Calu3 (cell line): ENCODE data around the gene SPAAR. TPM values are rescaled to one million over a fixed set of nuclear protein-coding genes. Genes with fewer than 3 reads are reported as not detected.
A peak's percentile ranks its signal among the peaks of the same experiment; 100 is the strongest.

Source experiments
- Bru-seq: library from RNA; stranded (reverse); fragments of 400-500 nt; gene quantifications from one replicate; lab custom pipeline; 2021; lab: Mats Ljungman, UMichigan
- BruChase-seq, 2 experiments: library from RNA; stranded (reverse); fragments of 400-500 nt; gene quantifications; one replicate each; lab custom pipeline; 2021; lab: Mats Ljungman, UMichigan
- BruUV-seq: library from RNA; stranded (reverse); fragments of 400-500 nt; replicated peaks from 2 replicates; lab custom pipeline; 2021; lab: Mats Ljungman, UMichigan
- CTCF ChIA-PET: fragments of 300-600 bp; sonication (Branson Sonifier 250); formaldehyde crosslinking; loops from one replicate; lab custom pipeline; 2022; ENCODE audit warnings: antibody characterized with exemption; lab: Charles Lee
- DNase-seq: peaks from one replicate; pipeline ENCODE4 v3.0.0; 2022
- H3K27ac Mint-ChIP-seq: one replicate; pipeline ENCODE4 v1.8.0; 2022; ENCODE audit warnings: mixed read lengths; ENCODE audit not compliant: unreplicated experiment
- H3K27me3 Mint-ChIP-seq: one replicate; pipeline ENCODE4 v1.8.0; 2022; ENCODE audit warnings: mixed read lengths; ENCODE audit not compliant: unreplicated experiment
- H3K36me3 Mint-ChIP-seq: one replicate; pipeline ENCODE4 v1.8.0; 2022; ENCODE audit warnings: mild to moderate bottlenecking, moderate library complexity, mixed read lengths; ENCODE audit not compliant: insufficient read depth, unreplicated experiment
- H3K4me1 Mint-ChIP-seq: one replicate; pipeline ENCODE4 v1.8.0; 2022; ENCODE audit warnings: mild to moderate bottlenecking, low read depth, mixed read lengths; ENCODE audit not compliant: unreplicated experiment
- H3K4me3 Mint-ChIP-seq: one replicate; pipeline ENCODE4 v1.8.0; 2022; ENCODE audit warnings: mild to moderate bottlenecking, low read depth, moderate library complexity, mixed read lengths; ENCODE audit not compliant: unreplicated experiment
- H3K9me3 Mint-ChIP-seq: one replicate; pipeline ENCODE4 v1.8.0; 2022; ENCODE audit warnings: low read depth, mixed read lengths; ENCODE audit not compliant: unreplicated experiment
- CTCF ChIP-seq: fragments of 200-600 bp; IDR thresholded peaks from one replicate; pipeline ENCODE4 v1.8.0; 2022; ENCODE audit warnings: antibody characterized with exemption; ENCODE audit not compliant: unreplicated experiment
- intact Hi-C: fragments of 100-400 bp; cut with micrococcal nuclease; formaldehyde crosslinking; loops from one replicate; pipeline ENCODE4 v1.10.0; 2022; ENCODE audit not compliant: unreplicated experiment
- long read RNA-seq: library from polyadenylated mRNA; stranded (forward); transcript quantifications from one replicate; pipeline ENCODE4 v2.0.0, GENCODE V29; 2022
- total RNA-seq: library from RNA; stranded (reverse); gene quantifications from 2 replicates; pipeline ENCODE4 v1.2.3, GENCODE V29; 2022

SPAAR gene
- total RNA-seq, result not detected in 2 replicates
- Bru-seq, nascent RNA, result not detected
- percentile 16 among the genes with signal in this experiment for BruChase-seq, experiment 1, labeled RNA remaining after a 6-hour chase
- not detected for BruChase-seq, experiment 2, labeled RNA remaining after a 2-hour chase
- long read RNA-seq, result 0 reads

- no peak for TF ChIP-seq CTCF
- Mint-ChIP-seq H3K27ac (peak within 1 kb of the TSS; percentile 50), H3K4me3 (no peak within 1 kb of the TSS), H3K27me3 (no peaks in the 10 kb centered on the region), H3K4me1 (peaks cover 54% of the 10 kb centered on the region), H3K9me3 (no peaks in the 10 kb centered on the region), H3K36me3 (no peaks in the 10 kb centered on the region)
- CTCF ChIA-PET, result no interaction called here
- intact Hi-C loops, result no loop called here
- BruUV-seq, result no TSS peak
- DNase-seq, result no peak
These were observed at the start of gene SPAAR for GRCh38 chr9:35909274-35909673. Gene SPAAR (plus strand): TSS chr9:35909490. CDS start chr9:35910464, 974 bp downstream.

GRCh38 chr9:35859990-35860339 is 49.3 kb upstream of the SPAAR start:
- no peaks in the 10 kb centered on the region for H3K4me1 Mint-ChIP-seq
- BruUV-seq, result no TSS peak
- TF ChIP-seq CTCF, result no peak
- H3K27me3 Mint-ChIP-seq, result peaks cover 91% of the 10 kb centered on the region
- H3K27ac Mint-ChIP-seq, result no peak overlapping the region
- CTCF ChIA-PET, result interaction anchor here (1.0 kb wide), 1 partner anchor 34 kb away, joined by 3 read pairs; no protein-coding TSS in a partner anchor
- H3K36me3 Mint-ChIP-seq, result peaks cover 4% of the 10 kb centered on the region
- no peak for DNase-seq
- no peak overlapping the region for H3K4me3 Mint-ChIP-seq
- no peaks in the 10 kb centered on the region for H3K9me3 Mint-ChIP-seq
- intact Hi-C loops, result no loop called here

- H3K4me1 Mint-ChIP-seq, result no peaks in the 10 kb centered on the region
- peaks cover 78% of the 10 kb centered on the region for H3K27me3 Mint-ChIP-seq
- no peaks in the 10 kb centered on the region for H3K9me3 Mint-ChIP-seq
- H3K4me3 Mint-ChIP-seq, result no peak overlapping the region
- intact Hi-C loops, result no loop called here
- CTCF ChIA-PET, result no interaction called here
- no peak for DNase-seq
- H3K36me3 Mint-ChIP-seq, result peaks cover 4% of the 10 kb centered on the region
- no peak for TF ChIP-seq CTCF
- no peak overlapping the region for H3K27ac Mint-ChIP-seq
- no TSS peak for BruUV-seq
These were observed 48.0 kb upstream of the SPAAR start for GRCh38 chr9:35861161-35861897.

- TF ChIP-seq CTCF, result no peak
- Mint-ChIP-seq H3K36me3 (peaks cover 4% of the 10 kb centered on the region), H3K4me3 (no peak overlapping the region), H3K27me3 (peaks cover 68% of the 10 kb centered on the region), H3K9me3 (no peaks in the 10 kb centered on the region), H3K27ac (no peak overlapping the region), H3K4me1 (no peaks in the 10 kb centered on the region)
- no TSS peak for BruUV-seq
- intact Hi-C loops, result no loop called here
- DNase-seq, result no peak
- CTCF ChIA-PET, result no interaction called here
These were observed 47.0 kb upstream of the SPAAR start for GRCh38 chr9:35862328-35862727.
